Breast epithelium (tissue), 4 donors: ENCODE measurements around the gene SYT7. TPM values are rescaled to one million over a fixed set of nuclear protein-coding genes. Genes with fewer than 3 reads are reported as not detected.

Experiments
- DNase-seq, 2 donors: peaks; one replicate each; pipeline ENCODE4 v3.0.0-alpha.2; 2019; ENCODE audit warnings: low spot score in 2 of 2
- H3K27ac ChIP-seq, 2 donors: fragments of 200-600 bp; sonication (generic) in 1 of 2; one replicate each; pipeline ENCODE4 v1.5.1; 2016 to 2019; ENCODE audit warnings: mild to moderate bottlenecking in 1 of 2
- H3K27me3 ChIP-seq, 2 donors: fragments of 200-600 bp; sonication (generic) in 1 of 2; one replicate each; pipeline versions ENCODE4 v1.5.1 to v1.6.0; 2017 to 2019; ENCODE audit warnings: control low read depth in 1 of 2, mild to moderate bottlenecking in 1 of 2
- H3K36me3 ChIP-seq: fragments of 200-600 bp; one replicate; pipeline ENCODE4 v1.5.1; 2019
- H3K4me1 ChIP-seq, 2 donors: fragments of 200-600 bp; sonication (generic); one replicate each; pipeline ENCODE4 v1.5.1; 2016 to 2019; ENCODE audit warnings: control low read depth in 1 of 2
- H3K4me3 ChIP-seq, 3 donors: fragments of 200-600 bp; sonication (generic); 1 replicate in 2 of 3; 2 replicates in 1 of 3; pipeline ENCODE4 v1.5.1; 2016 to 2019; ENCODE audit warnings: mild to moderate bottlenecking in 3 of 3, moderate library complexity in 2 of 3
- H3K9me3 ChIP-seq, 2 donors: fragments of 200-600 bp; sonication (generic) in 1 of 2; one replicate each; pipeline ENCODE4 v1.5.1; 2016 to 2019; ENCODE audit warnings: control low read depth in 1 of 2
- POLR2A ChIP-seq: fragments of 450-650 bp; IDR thresholded peaks from one replicate; pipeline ENCODE4 v1.6.1; 2016; ENCODE audit warnings: antibody characterized with exemption, mild to moderate bottlenecking, moderate library complexity
- POLR2AphosphoS5 ChIP-seq, 3 donors: sonication (generic); formaldehyde crosslinking; IDR thresholded peaks; one replicate each; pipeline ENCODE4 v1.6.1; 2017; ENCODE audit warnings: antibody characterized with exemption in 3 of 3
- intact Hi-C: fragments of 100-400 bp; cut with DNase I; formaldehyde crosslinking; loops from one replicate; pipeline ENCODE4 v1.15.1; 2023; ENCODE audit warnings: low total_unique reads
- total RNA-seq, 3 donors: library from RNA; depleted of rRNA; stranded (reverse); fragments of >200 nt; gene quantifications; one replicate each; pipeline ENCODE4 v1.1.0, GENCODE V29; 2016
- TF ChIP-seq, protein P1 (sequence below), 3 donors: fragments of 450-650 bp; IDR thresholded peaks; one replicate each; pipeline ENCODE4 v1.5.1; 2016 to 2017; ENCODE audit warnings: antibody characterized with exemption in 3 of 3, mild to moderate bottlenecking in 3 of 3, moderate library complexity in 3 of 3

Gene SYT7
- total RNA-seq, 3 donors from 2014 or later = 1.9 to 11.7 (median 10.8) TPM

DNA sequence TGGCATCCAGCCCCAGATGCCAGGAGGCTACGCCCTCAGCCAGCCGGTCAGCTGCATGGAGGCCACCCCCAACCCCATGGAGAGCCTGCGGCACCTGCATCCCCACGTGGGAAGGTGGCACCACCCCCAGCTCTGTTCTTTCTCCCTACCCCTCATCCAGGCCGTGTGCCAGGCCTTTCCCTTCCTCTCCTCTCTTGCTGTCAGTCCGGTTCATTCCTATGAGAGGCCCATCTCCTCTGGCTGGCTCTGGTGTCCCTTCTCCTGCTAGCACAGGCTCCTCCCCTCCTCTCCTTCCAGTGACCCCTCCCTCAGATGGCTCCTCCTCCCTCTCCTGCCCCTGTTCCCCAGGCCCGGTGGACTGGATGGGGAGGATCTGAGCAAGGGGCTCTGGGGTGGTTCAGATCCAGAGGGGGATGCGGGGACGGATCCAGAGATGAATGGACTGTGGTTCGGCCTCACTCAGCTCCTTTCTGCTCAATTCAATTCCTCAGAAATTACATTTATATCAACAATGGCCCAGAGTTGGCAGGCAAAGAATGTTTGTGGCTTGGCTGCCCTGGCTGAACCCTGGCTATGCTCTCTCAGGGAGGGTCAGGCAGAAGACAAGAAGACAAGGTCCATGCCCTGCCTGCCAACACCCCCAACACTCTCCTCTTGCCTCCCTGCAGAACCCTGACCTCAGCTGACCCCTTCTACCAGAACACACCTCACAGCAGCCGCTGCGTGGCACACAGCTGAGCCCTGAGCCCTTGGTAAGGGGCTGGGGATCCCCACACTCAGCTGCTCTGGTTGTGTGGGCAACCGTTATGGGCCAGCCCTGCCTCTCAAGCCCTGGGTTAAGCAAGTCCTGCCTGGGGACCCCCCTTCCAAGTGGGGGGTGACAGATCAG is 90.8 kb downstream of the SYT7 start:
- peak in 1 of 2 donors; percentile 59 for DNase-seq
- H3K27ac ChIP-seq = peak overlapping the region; percentile 79 to 87
- intact Hi-C loops = no loop called here

DNA sequence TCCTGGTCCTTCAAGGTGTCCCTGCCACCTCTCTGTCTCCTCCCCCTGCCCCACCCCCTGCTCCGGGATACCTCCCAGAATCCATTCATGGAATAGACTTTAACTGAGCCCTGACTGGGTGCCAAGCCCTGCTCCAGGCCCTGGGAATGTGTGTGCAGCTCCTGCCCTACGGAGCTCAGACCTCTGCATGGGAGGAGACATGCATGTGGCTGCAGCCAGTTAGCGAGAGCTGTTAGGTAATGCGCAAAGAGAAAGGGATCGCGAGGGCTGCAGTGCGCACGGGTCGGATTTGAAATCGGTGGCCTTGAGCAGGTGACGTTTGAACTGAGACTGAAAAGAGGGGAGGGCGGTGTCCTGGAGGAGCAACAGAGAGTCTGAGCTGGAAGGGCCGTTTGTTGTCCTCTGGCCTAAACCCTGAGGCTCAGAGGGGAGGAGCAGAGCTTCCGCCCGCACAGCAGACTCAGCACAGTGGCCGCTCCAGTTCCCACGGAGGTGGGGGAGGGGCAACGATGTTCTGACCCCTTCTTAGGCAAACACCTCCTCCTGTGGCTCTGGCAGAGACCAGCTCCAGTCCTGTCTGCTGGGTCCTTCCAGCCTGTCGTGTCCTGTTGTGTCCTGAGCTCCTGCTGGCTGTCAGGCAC is 92.1 kb downstream of the SYT7 start:
- H3K9me3 ChIP-seq = no peaks in the 10 kb centered on the region
- no peaks in the 10 kb centered on the region for H3K27me3 ChIP-seq
- DNase-seq = peak; percentile 71 to 86
- H3K4me1 ChIP-seq = peaks cover 6 to 16% of the 10 kb centered on the region in 2 donors
- peak in 2 of 3 donors; percentile 12 to 40 for TF ChIP-seq POLR2AphosphoS5 (IDR thresholded peaks at IDR 0.05)
- TF ChIP-seq, protein P1, sequence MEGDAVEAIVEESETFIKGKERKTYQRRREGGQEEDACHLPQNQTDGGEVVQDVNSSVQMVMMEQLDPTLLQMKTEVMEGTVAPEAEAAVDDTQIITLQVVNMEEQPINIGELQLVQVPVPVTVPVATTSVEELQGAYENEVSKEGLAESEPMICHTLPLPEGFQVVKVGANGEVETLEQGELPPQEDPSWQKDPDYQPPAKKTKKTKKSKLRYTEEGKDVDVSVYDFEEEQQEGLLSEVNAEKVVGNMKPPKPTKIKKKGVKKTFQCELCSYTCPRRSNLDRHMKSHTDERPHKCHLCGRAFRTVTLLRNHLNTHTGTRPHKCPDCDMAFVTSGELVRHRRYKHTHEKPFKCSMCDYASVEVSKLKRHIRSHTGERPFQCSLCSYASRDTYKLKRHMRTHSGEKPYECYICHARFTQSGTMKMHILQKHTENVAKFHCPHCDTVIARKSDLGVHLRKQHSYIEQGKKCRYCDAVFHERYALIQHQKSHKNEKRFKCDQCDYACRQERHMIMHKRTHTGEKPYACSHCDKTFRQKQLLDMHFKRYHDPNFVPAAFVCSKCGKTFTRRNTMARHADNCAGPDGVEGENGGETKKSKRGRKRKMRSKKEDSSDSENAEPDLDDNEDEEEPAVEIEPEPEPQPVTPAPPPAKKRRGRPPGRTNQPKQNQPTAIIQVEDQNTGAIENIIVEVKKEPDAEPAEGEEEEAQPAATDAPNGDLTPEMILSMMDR (IDR thresholded peaks at IDR 0.05) = no peak
- no peaks in the 10 kb centered on the region for H3K36me3 ChIP-seq
- peak overlapping the region; percentile 79 to 87 for H3K27ac ChIP-seq
- intact Hi-C loops = no loop called here
- H3K4me3 ChIP-seq = peak overlapping the region in 2 of 3 donors; percentile 41 to 61

More for the DNA sequence above, 90.8 kb downstream of the SYT7 start:
- Histone ChIP-seq H3K4me1 (peaks cover 6 to 16% of the 10 kb centered on the region in 2 donors), H3K4me3 (peak overlapping the region in 1 of 3 donors; percentile 61), H3K9me3 (no peaks in the 10 kb centered on the region), H3K27me3 (no peaks in the 10 kb centered on the region), H3K36me3 (no peaks in the 10 kb centered on the region)
- TF ChIP-seq, protein P1 (IDR thresholded peaks at IDR 0.05) = no peak
- no peak for TF ChIP-seq POLR2AphosphoS5 (IDR thresholded peaks at IDR 0.05)

DNA sequence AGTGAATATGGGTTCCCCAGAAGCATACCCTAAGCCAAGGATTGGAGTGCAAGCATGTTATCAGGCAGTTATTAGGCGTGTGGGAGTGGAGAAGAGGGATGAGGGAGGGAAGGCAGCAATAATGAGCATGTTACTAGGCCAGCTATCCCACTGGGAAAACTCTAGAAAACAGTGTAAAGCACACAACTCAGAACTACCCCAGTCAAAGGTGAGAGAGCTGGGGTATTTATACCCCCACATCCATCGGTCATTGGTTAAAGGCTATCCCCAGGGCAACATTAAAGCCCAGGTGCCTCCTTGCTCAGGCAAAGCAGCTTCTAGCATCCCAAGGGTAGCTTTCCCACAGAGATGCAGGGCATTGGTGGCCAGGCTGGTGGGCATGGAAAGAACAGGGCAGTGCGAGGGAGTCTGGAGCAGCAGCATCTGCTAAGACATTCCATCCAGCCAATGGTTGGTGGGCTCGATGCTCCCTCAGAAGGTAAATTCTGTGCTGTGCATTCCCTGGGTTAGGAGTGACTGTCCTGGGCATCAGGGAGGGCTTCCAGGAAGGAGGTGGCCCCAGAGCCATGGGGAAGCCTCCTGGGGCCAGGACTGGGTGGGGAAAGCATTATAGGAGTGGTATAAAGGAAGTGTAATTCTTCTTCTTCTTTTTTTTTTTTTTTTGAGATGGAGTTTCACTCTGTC is 93.4 kb downstream of the SYT7 start:
- TF ChIP-seq, protein P1 (IDR thresholded peaks at IDR 0.05) = no peak
- TF ChIP-seq POLR2A = no peak
- no peak for TF ChIP-seq POLR2AphosphoS5 (IDR thresholded peaks at IDR 0.05)
- Histone ChIP-seq H3K27me3 (no peaks in the 10 kb centered on the region), H3K4me1 (peaks cover 6 to 16% of the 10 kb centered on the region in 2 donors), H3K4me3 (no peak overlapping the region), H3K36me3 (no peaks in the 10 kb centered on the region), H3K9me3 (no peaks in the 10 kb centered on the region), H3K27ac (peak overlapping the region in 1 of 2 donors; percentile 79)
- intact Hi-C loops = no loop called here
- DNase-seq = no peak

DNA sequence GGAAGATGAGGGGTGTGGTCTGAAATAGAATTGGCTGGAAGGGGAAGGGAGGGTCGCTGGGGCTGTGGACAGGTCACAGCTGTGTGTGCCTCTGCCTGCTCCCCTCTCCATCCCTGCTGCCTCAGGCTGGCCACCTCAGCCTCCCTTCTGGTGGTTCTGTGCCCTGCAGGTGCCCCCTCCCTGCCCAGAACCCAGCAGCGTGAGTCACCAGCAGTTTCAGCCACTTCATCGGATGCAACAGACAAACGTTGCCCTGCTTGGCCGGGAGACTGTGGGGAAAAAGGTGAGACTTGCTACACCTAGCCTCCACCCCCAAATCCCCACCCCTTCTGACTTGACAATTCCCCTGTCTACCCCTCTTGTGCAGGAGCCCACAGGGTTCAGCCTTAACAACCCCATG is 94.1 kb downstream of the SYT7 start:
- no peak for DNase-seq
- Histone ChIP-seq H3K27me3 (no peaks in the 10 kb centered on the region), H3K9me3 (no peaks in the 10 kb centered on the region), H3K27ac (peak overlapping the region in 1 of 2 donors; percentile 19), H3K4me3 (no peak overlapping the region), H3K4me1 (peaks cover 6 to 16% of the 10 kb centered on the region in 2 donors), H3K36me3 (no peaks in the 10 kb centered on the region)
- TF ChIP-seq, protein P1 (IDR thresholded peaks at IDR 0.05) = no peak
- no peak for TF ChIP-seq POLR2AphosphoS5 (IDR thresholded peaks at IDR 0.05)
- no peak for TF ChIP-seq POLR2A
- intact Hi-C loops = no loop called here
